Mucosa of stomach (tissue), 1 donor: ENCODE data around the gene ABTB2.
"Not testable (repeated sequence)": the region's sequence is repeated elsewhere in the genome, so short reads cannot be mapped to it uniquely, and the experiment has no call there.

Source experiments
- H3K27me3 ChIP-seq: one replicate; pipeline ENCODE4 v1.7.0; 2013; ENCODE audit warnings: mild to moderate bottlenecking, low read length; ENCODE audit not compliant: control insufficient read depth, insufficient read depth
- H3K36me3 ChIP-seq: one replicate; pipeline ENCODE4 v1.7.0; 2013; ENCODE audit warnings: low read length; ENCODE audit not compliant: control insufficient read depth, insufficient read depth
- H3K4me1 ChIP-seq: one replicate; pipeline ENCODE4 v1.7.0; 2013; ENCODE audit warnings: mild to moderate bottlenecking, low read length; ENCODE audit not compliant: control insufficient read depth, insufficient read depth
- H3K4me3 ChIP-seq: one replicate; pipeline ENCODE4 v1.7.0; 2013; ENCODE audit warnings: low read length
- H3K9ac ChIP-seq: one replicate; pipeline ENCODE4 v1.7.0; 2013; ENCODE audit warnings: mild to moderate bottlenecking, low read length, moderate library complexity
- H3K9me3 ChIP-seq: one replicate; pipeline ENCODE4 v1.7.0; 2013; ENCODE audit warnings: mild to moderate bottlenecking, low read length, moderate library complexity; ENCODE audit not compliant: control insufficient read depth
- donor health status: Pancreatic carcinoma.

The ABTB2 gene

GRCh38 chr11:34219941-34220370 lies 137.9 kb downstream of the ABTB2 start:
- Histone ChIP-seq H3K4me1 (peaks cover 9% of the 10 kb centered on the region), H3K9me3 (no peaks in the 10 kb centered on the region), H3K9ac (no peak overlapping the region), H3K4me3 (no peak overlapping the region), H3K27me3 (no peaks in the 10 kb centered on the region), H3K36me3 (no peaks in the 10 kb centered on the region)

GRCh38 chr11:34219279-34219678 lies 138.5 kb downstream of the ABTB2 start:
- H3K9ac ChIP-seq = no peak overlapping the region
- no peaks in the 10 kb centered on the region for H3K27me3 ChIP-seq
- peaks cover 9% of the 10 kb centered on the region for H3K4me1 ChIP-seq
- no peak overlapping the region for H3K4me3 ChIP-seq
- H3K9me3 ChIP-seq = no peaks in the 10 kb centered on the region
- H3K36me3 ChIP-seq = no peaks in the 10 kb centered on the region

- H3K4me1 ChIP-seq, H3K4me3 ChIP-seq, H3K36me3 ChIP-seq, H3K27me3 ChIP-seq, H3K9me3 ChIP-seq, H3K9ac ChIP-seq: not testable (repeated sequence)
Observed at GRCh38 chr11:34218756-34219155, 139.1 kb downstream of the ABTB2 start.

- H3K9me3 ChIP-seq = no peaks in the 10 kb centered on the region
- H3K9ac ChIP-seq = no peak overlapping the region
- no peaks in the 10 kb centered on the region for H3K27me3 ChIP-seq
Observed at GRCh38 chr11:34218067-34218466, 139.7 kb downstream of the ABTB2 start.

GRCh38 chr11:34216706-34217105 lies 141.1 kb downstream of the ABTB2 start:
- H3K36me3 ChIP-seq = no peaks in the 10 kb centered on the region
- no peak overlapping the region for H3K4me3 ChIP-seq
- no peaks in the 10 kb centered on the region for H3K27me3 ChIP-seq
- no peaks in the 10 kb centered on the region for H3K4me1 ChIP-seq
- H3K9ac ChIP-seq = no peak overlapping the region
- no peaks in the 10 kb centered on the region for H3K9me3 ChIP-seq

More at GRCh38 chr11:34218067-34218466, 139.7 kb downstream of the ABTB2 start:
- Histone ChIP-seq H3K36me3 (no peaks in the 10 kb centered on the region), H3K4me1 (peaks cover 5% of the 10 kb centered on the region), H3K4me3 (no peak overlapping the region)

- no peaks in the 10 kb centered on the region for H3K27me3 ChIP-seq
- no peaks in the 10 kb centered on the region for H3K4me1 ChIP-seq
- no peak overlapping the region for H3K4me3 ChIP-seq
- H3K9me3 ChIP-seq = no peaks in the 10 kb centered on the region
- H3K36me3 ChIP-seq = no peaks in the 10 kb centered on the region
- no peak overlapping the region for H3K9ac ChIP-seq
Observed at GRCh38 chr11:34215806-34216453, 141.9 kb downstream of the ABTB2 start.

GRCh38 chr11:34214961-34215805 lies 142.6 kb downstream of the ABTB2 start:
- Histone ChIP-seq H3K4me3 (no peak overlapping the region), H3K9ac (no peak overlapping the region), H3K4me1 (no peaks in the 10 kb centered on the region), H3K9me3 (no peaks in the 10 kb centered on the region), H3K27me3 (no peaks in the 10 kb centered on the region), H3K36me3 (no peaks in the 10 kb centered on the region)

GRCh38 chr11:34213366-34213765 lies 144.4 kb downstream of the ABTB2 start:
- peaks cover 6% of the 10 kb centered on the region for H3K4me1 ChIP-seq
- no peaks in the 10 kb centered on the region for H3K27me3 ChIP-seq
- no peaks in the 10 kb centered on the region for H3K9me3 ChIP-seq
- no peak overlapping the region for H3K4me3 ChIP-seq
- no peak overlapping the region for H3K9ac ChIP-seq
- no peaks in the 10 kb centered on the region for H3K36me3 ChIP-seq

GRCh38 chr11:34212566-34212965 lies 145.2 kb downstream of the ABTB2 start:
- Histone ChIP-seq H3K4me1 (peaks cover 10% of the 10 kb centered on the region), H3K27me3 (no peaks in the 10 kb centered on the region), H3K36me3 (no peaks in the 10 kb centered on the region), H3K9me3 (no peaks in the 10 kb centered on the region), H3K4me3 (no peak overlapping the region), H3K9ac (no peak overlapping the region)

- Histone ChIP-seq H3K9me3 (no peaks in the 10 kb centered on the region), H3K9ac (no peak overlapping the region)
Observed at GRCh38 chr11:34209809-34210208, 148.0 kb downstream of the ABTB2 start.

GRCh38 chr11:34208266-34209135 lies 149.3 kb downstream of the ABTB2 start:
- Histone ChIP-seq H3K9me3 (no peaks in the 10 kb centered on the region), H3K27me3 (no peaks in the 10 kb centered on the region), H3K9ac (no peak overlapping the region)

More at GRCh38 chr11:34209809-34210208, 148.0 kb downstream of the ABTB2 start:
- Histone ChIP-seq H3K4me3 (no peak overlapping the region), H3K4me1 (peaks cover 19% of the 10 kb centered on the region), H3K27me3 (no peaks in the 10 kb centered on the region), H3K36me3 (no peaks in the 10 kb centered on the region)

More at GRCh38 chr11:34208266-34209135, 149.3 kb downstream of the ABTB2 start:
- Histone ChIP-seq H3K4me1 (peaks cover 28% of the 10 kb centered on the region), H3K4me3 (no peak overlapping the region), H3K36me3 (no peaks in the 10 kb centered on the region)
